Tibial nerve (tissue), 4 donors: ENCODE data around the gene PEX26.

Experiments used
- CTCF ChIP-seq, 5 experiments: fragments of 200-600 bp in 3 of 5; fragments of 450-650 bp in 2 of 5; sonication (generic) in 3 of 5; IDR thresholded peaks; one replicate each; pipeline ENCODE4 v1.5.1; 2016 to 2019; ENCODE audit warnings: antibody characterized with exemption in 5 of 5, mild to moderate bottlenecking in 3 of 5, moderate library complexity in 2 of 5
- EP300 ChIP-seq, 2 donors: sonication (generic); formaldehyde crosslinking; IDR thresholded peaks; one replicate each; pipeline ENCODE4 v1.6.1; 2017; ENCODE audit warnings: antibody characterized with exemption in 2 of 2, mild to moderate bottlenecking in 1 of 2
- POLR2A ChIP-seq, 2 donors: fragments of 450-650 bp; IDR thresholded peaks; one replicate each; pipeline ENCODE4 v1.6.1; 2017; ENCODE audit warnings: antibody characterized with exemption in 2 of 2, mild to moderate bottlenecking in 2 of 2, moderate library complexity in 2 of 2

- TF ChIP-seq CTCF (IDR thresholded peaks at IDR 0.05) (no peak), EP300 (IDR thresholded peaks at IDR 0.05) (no peak), POLR2A (IDR thresholded peaks at IDR 0.05) (no peak)
These were observed 19.0 kb downstream of the PEX26 start for GRCh38 chr22:18096823-18097222.
